ENCODE results near the gene USH2A.

DNA sequence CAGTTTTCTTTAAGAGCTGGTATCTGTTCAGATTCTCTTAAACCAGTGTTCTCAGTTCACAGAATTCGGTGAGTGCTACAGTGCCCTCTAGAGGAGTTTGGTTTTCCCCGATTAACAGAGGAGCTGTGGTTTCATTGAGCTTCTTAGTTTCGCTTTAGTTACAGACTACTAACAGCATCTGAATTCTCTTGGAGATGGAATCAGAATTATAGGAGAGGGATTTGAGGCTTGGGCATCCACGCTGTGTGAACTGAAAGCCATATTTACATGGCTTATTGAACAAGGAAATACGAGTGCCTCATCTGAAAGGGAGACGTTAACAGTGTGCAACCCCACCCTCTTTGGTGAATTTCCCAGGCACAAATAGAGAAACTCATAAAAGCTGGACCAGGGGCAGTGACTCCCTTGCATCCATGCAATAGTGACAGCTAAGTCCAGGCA is 202.0 kb downstream of the USH2A start:
- no peak for TF ChIP-seq POLR2A (IDR thresholded peaks at IDR 0.05)
- TF ChIP-seq, protein P1, sequence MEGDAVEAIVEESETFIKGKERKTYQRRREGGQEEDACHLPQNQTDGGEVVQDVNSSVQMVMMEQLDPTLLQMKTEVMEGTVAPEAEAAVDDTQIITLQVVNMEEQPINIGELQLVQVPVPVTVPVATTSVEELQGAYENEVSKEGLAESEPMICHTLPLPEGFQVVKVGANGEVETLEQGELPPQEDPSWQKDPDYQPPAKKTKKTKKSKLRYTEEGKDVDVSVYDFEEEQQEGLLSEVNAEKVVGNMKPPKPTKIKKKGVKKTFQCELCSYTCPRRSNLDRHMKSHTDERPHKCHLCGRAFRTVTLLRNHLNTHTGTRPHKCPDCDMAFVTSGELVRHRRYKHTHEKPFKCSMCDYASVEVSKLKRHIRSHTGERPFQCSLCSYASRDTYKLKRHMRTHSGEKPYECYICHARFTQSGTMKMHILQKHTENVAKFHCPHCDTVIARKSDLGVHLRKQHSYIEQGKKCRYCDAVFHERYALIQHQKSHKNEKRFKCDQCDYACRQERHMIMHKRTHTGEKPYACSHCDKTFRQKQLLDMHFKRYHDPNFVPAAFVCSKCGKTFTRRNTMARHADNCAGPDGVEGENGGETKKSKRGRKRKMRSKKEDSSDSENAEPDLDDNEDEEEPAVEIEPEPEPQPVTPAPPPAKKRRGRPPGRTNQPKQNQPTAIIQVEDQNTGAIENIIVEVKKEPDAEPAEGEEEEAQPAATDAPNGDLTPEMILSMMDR (IDR thresholded peaks at IDR 0.05): no peak

Measured in lower leg skin (tissue), 3 donors.